Measurements from ENCODE around the gene TENM3.
A peak's percentile ranks its signal among the peaks of the same experiment; 100 is the strongest.

TENM3 gene

DNA sequence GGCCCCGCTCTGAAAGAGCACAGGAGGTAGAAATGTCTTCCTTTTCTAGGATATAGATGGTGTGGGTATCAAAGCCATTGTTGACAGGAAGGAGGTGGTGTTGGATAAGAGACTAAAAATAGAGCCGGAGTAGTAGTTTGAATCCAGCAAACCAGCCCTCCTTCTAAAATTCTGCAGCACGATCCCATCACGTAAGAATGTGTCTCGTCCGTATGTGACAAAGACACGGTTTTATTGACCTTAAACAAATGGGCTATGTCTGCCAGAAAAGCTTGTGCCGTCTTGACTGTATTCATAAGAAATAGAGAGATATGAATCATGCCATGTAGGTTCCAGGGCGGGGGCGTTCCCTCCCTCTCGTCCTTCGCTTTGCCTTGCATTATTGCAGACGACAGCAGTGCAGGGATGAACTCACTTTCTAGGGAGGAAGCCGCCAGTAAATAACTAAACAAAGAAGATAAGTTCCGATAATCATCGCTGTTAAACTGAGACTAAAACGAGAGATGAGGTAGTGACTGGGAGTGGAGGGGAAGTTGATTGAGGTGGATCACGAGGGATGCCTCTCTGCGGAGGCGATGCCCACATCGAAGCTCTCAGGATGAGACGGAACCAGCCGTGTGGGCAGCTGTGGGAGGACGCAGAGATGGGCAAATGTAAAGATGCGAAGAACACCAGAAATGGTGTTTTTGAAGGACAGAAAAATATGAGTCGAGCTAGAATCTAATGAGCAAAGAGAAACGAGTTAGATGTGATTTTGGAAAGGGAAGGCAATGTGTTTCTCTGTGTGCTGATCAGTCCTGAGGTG lies 3.4 kb downstream of the TENM3 start:
- peak; percentile 61 for DNase-seq
- in situ Hi-C loops (cut with HindIII; ENCODE audit: low pct_ligation_motif_present, low pct_unique_long_range_greater_than_20kb, low sequenced_read_pairs), result no loop called here

DNA sequence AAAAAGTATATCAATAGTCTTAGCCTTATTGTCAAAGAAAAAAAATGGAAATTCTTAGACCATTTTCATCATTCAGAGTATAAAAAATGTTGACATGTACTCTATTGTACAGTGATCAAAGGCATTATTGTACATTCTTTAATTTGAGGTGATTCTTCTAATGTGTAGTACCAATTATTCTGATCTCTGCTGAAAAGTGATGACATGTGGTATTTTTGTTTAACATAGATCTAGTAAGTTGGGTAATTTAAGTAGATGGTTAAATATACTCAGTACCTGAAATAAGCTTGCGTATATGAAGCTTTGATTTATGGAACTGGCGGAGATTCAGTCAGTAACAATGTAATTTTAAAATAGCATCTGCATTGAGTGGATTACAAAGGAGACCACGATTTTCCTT lies 5.1 kb downstream of the TENM3 start:
- in situ Hi-C loops (cut with HindIII; ENCODE audit: low pct_ligation_motif_present, low pct_unique_long_range_greater_than_20kb, low sequenced_read_pairs), result no loop called here
- DNase-seq, result no peak

DNA sequence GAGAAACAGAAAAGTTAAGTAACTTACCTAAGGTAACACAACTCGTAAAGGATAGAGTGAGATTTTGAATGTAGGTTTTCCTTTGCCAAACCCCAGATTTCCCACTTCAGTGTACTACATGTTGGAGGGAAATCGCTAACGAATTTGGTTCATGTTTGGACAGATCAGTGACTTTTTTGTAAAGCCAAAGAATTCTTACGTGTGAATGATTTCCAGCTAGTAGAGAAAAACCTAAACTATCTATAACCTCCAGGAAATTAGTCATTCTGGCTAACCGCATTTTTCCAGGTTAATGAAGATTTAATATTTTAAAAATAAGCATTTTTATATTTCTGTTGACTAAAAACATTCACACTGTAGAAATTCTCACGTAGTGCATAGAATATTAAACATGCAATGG lies 7.2 kb downstream of the TENM3 start:
- in situ Hi-C loops (cut with HindIII; ENCODE audit: low pct_ligation_motif_present, low pct_unique_long_range_greater_than_20kb, low sequenced_read_pairs), result no loop called here
- DNase-seq, result no peak

DNA sequence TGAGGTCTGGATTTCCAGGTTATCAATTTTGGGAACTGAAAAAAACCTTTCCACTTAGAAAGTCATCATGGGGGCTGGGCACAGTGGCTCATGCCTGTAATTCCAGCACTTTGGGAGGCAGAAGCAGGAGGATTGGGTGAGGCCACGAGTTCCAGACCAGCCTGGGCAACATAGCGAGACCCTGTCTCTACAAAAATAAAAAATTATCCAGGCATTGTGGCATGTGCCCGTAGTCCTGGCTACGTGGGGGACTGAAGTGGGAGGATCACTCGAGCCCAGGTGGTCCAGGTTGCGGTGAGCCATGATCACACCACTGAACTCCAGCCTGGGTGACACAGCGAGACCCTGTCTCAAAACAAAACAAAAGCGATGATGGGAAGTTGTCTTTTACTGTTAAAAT lies 7.9 kb downstream of the TENM3 start:
- in situ Hi-C loops (cut with HindIII; ENCODE audit: low pct_ligation_motif_present, low pct_unique_long_range_greater_than_20kb, low sequenced_read_pairs), result no loop called here
- DNase-seq, result no peak

DNA sequence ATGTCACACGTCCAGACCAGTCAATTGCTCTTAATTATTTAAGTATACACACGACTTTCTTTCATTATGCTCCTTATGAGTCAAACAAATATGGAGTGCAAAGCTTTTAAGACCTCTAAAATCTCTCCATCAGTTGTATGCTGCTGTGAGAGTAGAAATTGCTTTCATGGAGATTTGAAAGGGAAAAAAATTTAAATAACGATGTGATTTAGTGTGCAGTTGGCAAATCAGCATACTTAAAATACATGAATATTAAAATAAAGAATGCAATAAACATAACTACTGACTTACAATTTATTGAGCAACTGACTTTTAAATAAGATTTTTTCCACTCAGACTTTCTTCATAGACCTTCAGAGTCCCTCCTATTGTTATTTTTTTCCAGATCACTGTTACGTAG lies 9.0 kb downstream of the TENM3 start:
- DNase-seq, result no peak
- in situ Hi-C loops (cut with HindIII; ENCODE audit: low pct_ligation_motif_present, low pct_unique_long_range_greater_than_20kb, low sequenced_read_pairs), result no loop called here

DNA sequence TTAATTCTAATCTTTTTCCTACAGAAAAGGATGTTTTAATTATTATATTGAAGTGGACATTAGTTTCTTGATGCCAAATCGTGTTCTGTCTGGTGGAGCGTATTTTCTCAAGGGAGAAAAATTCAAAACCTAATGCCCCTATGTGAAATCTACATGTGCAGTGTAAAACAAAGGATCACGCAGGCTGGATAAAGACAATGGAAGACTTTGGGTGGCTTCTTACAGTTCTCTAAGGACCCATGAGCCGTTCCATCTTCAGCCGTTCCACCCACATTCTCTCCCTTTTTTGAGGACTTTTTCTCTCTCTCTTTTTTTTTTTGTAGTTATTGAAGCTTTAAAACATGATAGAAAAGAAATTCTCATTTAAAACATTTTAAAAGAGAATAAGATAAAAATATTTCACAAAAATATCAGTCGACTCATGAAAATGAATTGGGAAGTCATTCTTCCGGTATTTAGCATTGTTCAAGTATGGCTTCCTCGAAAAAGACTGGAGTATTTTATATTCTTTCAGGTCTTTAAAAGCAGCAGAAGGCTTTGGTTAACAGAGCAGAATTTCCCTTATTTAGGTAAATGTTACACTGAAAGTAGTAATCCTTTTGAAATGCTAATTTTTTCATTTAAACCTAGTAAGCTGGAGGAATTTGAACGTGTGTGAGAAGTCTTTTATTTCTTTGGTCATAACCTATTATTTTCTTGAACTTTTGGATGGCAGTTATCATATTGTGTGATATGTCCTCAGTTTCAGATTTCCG lies 11.0 kb downstream of the TENM3 start:
- in situ Hi-C loops (cut with HindIII; ENCODE audit: low pct_ligation_motif_present, low pct_unique_long_range_greater_than_20kb, low sequenced_read_pairs), result no loop called here
- no peak for DNase-seq

DNA sequence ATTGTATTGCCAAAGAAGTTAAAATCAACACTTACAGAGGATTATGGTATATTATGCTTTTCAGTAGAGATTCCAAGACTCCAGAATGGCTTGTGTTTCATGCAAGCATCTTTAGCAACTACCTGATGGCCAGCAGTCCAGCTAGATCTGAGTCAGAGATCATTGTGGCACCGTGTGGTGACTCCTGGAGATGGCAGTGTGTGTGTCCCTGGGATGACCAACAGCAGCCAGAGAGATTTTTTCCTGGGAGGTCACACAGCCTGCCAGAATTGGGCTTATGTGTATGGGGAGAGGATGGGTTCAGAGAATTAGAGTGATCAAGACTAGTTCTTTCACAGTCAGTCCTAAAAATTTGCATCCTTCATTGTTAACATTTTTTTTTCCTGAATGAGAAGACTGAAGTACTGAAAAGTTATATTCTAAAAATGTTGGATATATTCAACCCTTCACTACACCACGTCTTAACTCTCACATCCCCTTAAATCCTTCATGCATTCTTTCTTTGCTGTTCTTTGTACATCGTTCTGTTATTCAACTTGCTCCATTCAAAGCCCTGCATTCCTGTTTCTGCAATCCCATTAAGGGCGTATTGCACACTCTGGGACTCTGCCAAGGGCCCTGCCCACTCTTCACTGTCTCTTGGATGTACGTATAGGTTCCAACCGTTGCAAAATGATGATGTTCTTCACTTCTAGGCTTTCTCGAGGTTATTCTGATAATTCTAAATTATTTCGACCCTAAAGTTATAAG lies 12.4 kb downstream of the TENM3 start:
- in situ Hi-C loops (cut with HindIII; ENCODE audit: low pct_ligation_motif_present, low pct_unique_long_range_greater_than_20kb, low sequenced_read_pairs), result no loop called here
- DNase-seq, result no peak

DNA sequence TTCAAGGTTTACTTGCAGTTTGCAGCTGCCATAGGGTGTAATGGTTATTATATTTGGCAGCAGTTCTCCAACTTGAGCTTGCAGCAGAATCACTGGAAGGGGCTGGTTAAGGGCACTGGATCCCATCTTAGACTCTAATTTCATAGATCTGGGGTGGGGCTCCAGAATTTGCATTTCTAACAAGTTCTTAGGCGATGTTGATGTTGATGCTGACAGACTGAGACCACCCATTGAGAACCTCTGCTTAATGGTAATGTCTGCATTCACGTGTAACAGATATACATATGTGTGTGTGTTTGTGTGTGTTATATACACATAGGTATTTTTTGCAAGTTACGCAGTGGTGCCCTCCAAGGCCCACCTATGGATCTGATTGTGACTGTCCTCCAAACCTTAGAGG lies 13.8 kb downstream of the TENM3 start:
- in situ Hi-C loops (cut with HindIII; ENCODE audit: low pct_ligation_motif_present, low pct_unique_long_range_greater_than_20kb, low sequenced_read_pairs), result no loop called here
- no peak for DNase-seq

DNA sequence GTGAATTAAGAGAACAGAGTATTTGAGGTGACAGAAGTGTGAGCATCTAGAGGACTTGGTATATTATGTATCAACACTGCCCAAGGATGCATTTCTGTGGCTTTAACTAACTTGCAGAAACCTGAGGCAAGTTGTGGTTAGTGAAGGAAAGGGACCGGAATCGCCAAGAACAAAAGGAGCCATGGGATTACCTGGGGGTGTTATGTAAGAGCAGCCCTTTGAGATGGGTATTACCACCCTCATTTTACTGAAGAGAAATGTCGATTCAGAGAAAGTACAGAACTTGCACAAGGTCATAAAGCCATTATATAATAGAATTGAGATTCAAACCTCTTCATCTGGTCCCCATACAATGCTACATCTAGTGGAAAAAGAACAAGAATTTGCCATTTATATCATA lies 14.3 kb downstream of the TENM3 start:
- DNase-seq, result no peak
- in situ Hi-C loops (cut with HindIII; ENCODE audit: low pct_ligation_motif_present, low pct_unique_long_range_greater_than_20kb, low sequenced_read_pairs), result no loop called here

DNA sequence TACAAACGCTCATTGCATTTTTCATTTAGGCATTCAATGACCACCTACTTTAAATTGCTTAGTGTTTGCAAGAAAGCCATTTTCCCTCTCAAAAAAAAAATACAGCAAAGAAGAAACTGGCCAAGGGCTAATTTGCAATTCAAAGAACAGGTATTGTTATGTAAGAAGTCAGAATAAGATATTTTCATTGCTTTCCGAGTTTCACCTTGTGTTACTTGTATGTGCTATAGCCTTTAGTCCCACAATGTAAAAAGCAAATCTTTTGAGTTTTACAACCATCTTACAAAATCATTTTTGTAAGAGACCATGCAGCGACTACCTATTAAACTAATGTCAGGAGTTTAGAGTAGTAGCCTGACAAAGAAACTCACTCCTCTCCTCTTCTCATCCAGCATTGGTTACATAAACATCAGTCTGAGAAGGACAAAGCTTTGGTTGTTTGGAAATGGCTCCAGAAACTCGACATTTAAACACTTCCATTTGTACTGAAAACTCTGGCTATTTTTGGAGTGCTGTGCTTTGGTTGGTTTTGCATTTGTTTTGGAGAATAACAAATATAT lies 15.3 kb downstream of the TENM3 start:
- in situ Hi-C loops (cut with HindIII; ENCODE audit: low pct_ligation_motif_present, low pct_unique_long_range_greater_than_20kb, low sequenced_read_pairs), result no loop called here
- no peak for DNase-seq

DNA sequence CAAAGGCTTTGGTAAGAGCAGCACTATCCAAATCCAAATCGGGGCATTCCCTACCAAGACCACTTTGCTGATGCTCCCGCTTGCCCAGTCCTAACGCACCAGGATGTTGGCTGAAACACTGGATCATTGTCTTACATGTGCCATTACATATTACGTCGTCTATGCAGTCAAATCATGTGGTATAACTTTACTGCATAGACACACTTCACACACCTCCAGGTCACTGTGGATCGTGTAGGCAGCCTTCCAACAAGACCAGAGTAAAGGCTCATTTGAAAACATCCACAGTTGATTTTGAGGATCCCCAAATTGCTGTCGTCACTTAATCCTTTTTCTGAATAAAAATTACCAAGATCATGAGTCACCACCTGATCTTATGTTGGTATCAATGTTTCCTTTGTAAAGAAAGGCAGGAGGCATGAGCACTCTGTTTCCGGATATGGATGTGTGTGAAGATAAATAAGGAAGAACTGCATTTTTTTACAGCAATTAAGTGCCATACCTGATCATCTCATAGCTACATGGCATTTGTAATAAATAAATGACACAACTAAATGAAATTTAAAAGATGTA lies 18.5 kb downstream of the TENM3 start:
- in situ Hi-C loops (cut with HindIII; ENCODE audit: low pct_ligation_motif_present, low pct_unique_long_range_greater_than_20kb, low sequenced_read_pairs), result no loop called here
- DNase-seq, result no peak

DNA sequence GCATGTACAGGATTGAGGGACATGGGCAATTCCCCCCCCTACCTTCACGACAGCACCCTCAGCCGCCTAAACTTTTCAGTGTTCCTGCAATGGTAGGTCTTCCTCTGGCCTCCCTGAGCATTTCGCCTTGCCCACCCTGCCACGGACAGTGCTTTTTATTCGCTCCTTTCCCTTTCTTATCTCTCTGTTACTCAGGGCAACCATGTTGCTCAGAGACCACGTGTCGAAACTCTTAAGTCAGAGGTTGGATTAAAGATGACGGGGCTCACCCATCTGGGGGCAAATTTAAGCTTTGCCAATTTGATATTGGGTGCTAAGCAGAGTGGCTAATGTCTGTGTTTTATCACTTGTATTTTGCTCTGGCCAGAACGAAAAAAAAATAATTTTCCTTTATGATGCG lies 20.4 kb downstream of the TENM3 start:
- in situ Hi-C loops (cut with HindIII; ENCODE audit: low pct_ligation_motif_present, low pct_unique_long_range_greater_than_20kb, low sequenced_read_pairs), result no loop called here
- DNase-seq, result no peak

DNA sequence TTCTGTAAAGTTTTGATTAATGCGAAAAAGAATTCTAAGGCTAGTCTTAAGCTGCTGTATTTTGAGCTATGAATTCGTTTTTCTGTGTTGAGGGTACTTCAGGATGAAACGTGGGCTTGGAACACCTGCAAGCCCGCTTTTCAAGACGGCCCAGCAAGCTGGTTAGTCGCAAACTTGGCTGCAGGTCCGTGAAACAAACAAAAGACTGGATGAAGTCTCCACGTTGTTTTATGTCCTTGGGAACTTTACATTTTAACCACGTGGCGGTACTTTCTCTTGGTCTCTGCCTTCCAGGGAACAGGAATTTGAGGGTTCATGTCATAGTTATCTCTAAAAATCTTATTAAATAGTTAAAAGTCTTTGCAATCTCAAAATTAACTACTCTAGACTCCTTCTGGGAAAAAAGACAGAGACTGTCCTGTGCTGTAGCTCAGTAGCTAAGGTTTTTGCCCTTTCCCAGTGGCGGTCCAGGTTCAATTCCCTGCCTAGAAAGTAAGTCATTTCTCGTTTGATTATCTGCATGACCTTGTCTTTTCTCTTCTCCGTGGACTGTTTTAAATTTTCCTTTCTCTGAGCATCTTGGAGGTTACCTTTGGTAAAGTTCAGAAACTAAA lies 21.0 kb downstream of the TENM3 start:
- no peak for DNase-seq
- in situ Hi-C loops (cut with HindIII; ENCODE audit: low pct_ligation_motif_present, low pct_unique_long_range_greater_than_20kb, low sequenced_read_pairs), result no loop called here

DNA sequence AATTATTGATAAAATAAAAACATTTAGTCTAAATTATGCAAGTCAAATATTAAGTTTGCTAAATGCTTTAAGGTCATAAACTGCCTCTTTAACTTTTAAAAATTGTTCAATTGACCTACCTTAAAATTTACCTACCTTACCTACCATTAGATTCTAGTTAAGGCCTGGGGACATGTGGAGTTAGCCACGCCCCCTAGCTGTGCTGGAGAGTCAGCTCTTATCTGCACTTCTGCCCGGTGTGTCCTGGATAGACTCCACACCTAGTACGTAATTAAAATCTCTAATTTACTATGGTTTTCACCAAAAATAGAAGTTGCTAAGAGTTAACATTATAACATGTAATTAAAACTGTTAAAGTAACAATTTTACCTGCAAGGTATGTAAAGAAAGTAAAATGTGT lies 22.7 kb downstream of the TENM3 start:
- DNase-seq, result no peak
- in situ Hi-C loops (cut with HindIII; ENCODE audit: low pct_ligation_motif_present, low pct_unique_long_range_greater_than_20kb, low sequenced_read_pairs), result no loop called here

DNA sequence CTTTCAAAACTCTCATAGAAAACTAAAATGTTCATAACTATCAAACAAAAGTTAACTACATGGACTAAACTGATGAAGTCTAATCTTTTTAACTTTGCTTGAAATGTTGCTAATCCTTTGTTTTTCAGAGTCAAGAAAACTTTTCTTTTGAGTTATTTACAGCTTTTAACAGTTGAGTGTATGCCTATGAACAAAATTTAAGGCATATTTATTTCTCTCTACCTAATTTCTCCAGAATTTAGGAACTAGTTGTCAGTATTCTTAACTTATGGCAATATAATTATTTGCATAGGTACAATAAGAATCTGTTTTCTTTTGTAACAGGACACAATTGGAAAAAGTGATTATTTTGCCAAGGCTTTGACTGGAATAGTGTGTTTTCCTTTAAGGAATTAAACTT lies 23.8 kb downstream of the TENM3 start:
- DNase-seq, result no peak
- in situ Hi-C loops (cut with HindIII; ENCODE audit: low pct_ligation_motif_present, low pct_unique_long_range_greater_than_20kb, low sequenced_read_pairs), result no loop called here

DNA sequence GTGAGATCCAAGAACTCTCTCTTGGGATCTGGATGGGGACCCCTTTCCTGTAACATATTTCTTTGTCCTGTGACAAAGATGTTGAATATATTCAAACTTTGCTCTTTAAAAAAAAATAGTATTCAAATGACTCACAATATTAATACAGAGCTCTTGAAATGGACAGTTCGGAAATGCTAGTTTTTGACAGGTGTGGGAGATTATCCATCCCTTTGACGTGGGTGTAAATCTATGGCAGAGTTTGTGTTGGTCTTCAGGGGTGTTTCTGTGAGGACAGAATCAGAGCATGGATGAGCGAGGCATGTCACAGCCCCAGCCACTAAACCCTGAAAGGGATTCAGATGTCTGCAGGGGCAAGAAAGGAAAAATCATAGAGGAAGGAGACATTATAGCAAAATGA lies 25.8 kb downstream of the TENM3 start:
- in situ Hi-C loops (cut with HindIII; ENCODE audit: low pct_ligation_motif_present, low pct_unique_long_range_greater_than_20kb, low sequenced_read_pairs), result no loop called here
- DNase-seq, result no peak

DNA sequence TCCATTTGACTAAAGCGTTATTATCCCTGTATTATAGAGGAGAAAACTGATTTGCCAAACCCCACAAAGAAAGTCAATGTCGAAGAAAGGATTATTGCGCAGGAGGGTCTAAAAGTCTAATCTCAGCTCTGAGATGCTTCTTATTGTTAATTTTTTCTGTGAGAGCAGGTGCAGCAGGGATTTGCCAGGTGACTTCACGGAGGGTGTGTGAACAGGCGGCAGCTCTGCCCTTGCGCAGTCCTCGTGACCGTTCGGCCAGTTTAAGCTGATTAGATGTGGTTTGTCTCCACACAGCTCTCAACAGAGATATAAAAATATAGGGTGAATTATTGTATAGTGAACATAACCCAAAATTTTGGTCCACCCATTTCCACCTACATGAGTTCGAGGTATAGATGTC lies 28.5 kb downstream of the TENM3 start:
- DNase-seq, result no peak
- in situ Hi-C loops (cut with HindIII; ENCODE audit: low pct_ligation_motif_present, low pct_unique_long_range_greater_than_20kb, low sequenced_read_pairs), result no loop called here

DNA sequence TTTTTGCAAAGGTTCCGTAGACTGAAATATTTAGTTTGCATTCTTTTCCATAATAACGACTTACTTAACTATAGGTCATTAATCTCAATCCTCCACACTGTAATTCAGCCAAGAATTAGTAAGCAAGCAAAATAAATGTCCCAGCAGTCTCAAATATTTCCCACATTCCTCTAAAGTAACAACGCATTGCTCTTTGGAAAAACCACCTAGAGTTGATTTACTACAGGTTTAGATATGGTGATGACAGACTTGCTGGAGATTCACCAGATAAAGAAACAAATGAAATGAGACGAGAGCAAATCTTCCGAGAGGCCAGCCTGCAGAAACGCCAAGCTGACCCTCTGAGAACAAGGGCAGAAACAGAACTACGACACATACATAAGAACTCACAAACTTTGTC lies 28.9 kb downstream of the TENM3 start:
- no peak for DNase-seq
- in situ Hi-C loops (cut with HindIII; ENCODE audit: low pct_ligation_motif_present, low pct_unique_long_range_greater_than_20kb, low sequenced_read_pairs), result no loop called here
